HG02610 (cell line): ENCODE measurements around the gene HMCN2.
"Not testable (repeated sequence)": the region's sequence is repeated elsewhere in the genome, so short reads cannot be mapped to it uniquely, and the experiment has no call there.

Source experiments
- ATAC-seq: cut with Tn5 transposase; IDR thresholded peaks from one replicate; pipeline ENCODE4 v1.9.1; 2021; ENCODE audit warnings: mild to moderate bottlenecking, moderate library complexity; ENCODE audit not compliant: unreplicated experiment

Gene HMCN2

GRCh38 chr9:130426883-130427282, 161.3 kb downstream of the HMCN2 start:
- ATAC-seq: no peak

GRCh38 chr9:130427326-130427725, 161.8 kb downstream of the HMCN2 start:
- no peak for ATAC-seq

- ATAC-seq: no peak
Observed at GRCh38 chr9:130428086-130428665, 162.6 kb downstream of the HMCN2 start.

GRCh38 chr9:130429381-130429780, 163.8 kb downstream of the HMCN2 start:
- ATAC-seq: no peak

GRCh38 chr9:130429831-130430230, 164.3 kb downstream of the HMCN2 start:
- ATAC-seq: no peak

GRCh38 chr9:130430232-130430631, 164.7 kb downstream of the HMCN2 start:
- no peak for ATAC-seq

GRCh38 chr9:130430734-130431535, 165.4 kb downstream of the HMCN2 start:
- ATAC-seq: no peak

- no peak for ATAC-seq
Observed at GRCh38 chr9:130431536-130432303, 166.2 kb downstream of the HMCN2 start.

GRCh38 chr9:130432362-130432761, 166.8 kb downstream of the HMCN2 start:
- ATAC-seq: no peak

GRCh38 chr9:130432796-130433167, 167.2 kb downstream of the HMCN2 start:
- ATAC-seq: no peak

GRCh38 chr9:130433168-130433946, 167.8 kb downstream of the HMCN2 start:
- ATAC-seq: no peak

- no peak for ATAC-seq
Observed at GRCh38 chr9:130433947-130434262, 168.3 kb downstream of the HMCN2 start.

- not testable (repeated sequence) for ATAC-seq
Observed at GRCh38 chr9:130434656-130435055, 169.1 kb downstream of the HMCN2 start.

- ATAC-seq: no peak
Observed at GRCh38 chr9:130437011-130437789, 171.6 kb downstream of the HMCN2 start.

GRCh38 chr9:130438382-130438981, 172.9 kb downstream of the HMCN2 start:
- ATAC-seq: no peak

GRCh38 chr9:130441031-130441430, 175.5 kb downstream of the HMCN2 start:
- no peak for ATAC-seq

- ATAC-seq: no peak
Observed at GRCh38 chr9:130442746-130443455, 177.3 kb downstream of the HMCN2 start.

GRCh38 chr9:130443456-130443801, 177.9 kb downstream of the HMCN2 start:
- ATAC-seq: no peak

- no peak for ATAC-seq
Observed at GRCh38 chr9:130443840-130444492, 178.4 kb downstream of the HMCN2 start.
